PC-3 (cell line): ENCODE results near the gene UBE2QL1.

ENCODE experiments used
- EZH2phosphoT487 ChIP-seq: fragments of 300-600 bp; sonication (generic); IDR thresholded peaks from 2 replicates; pipeline ENCODE4 v1.6.1; 2018; ENCODE audit warnings: mild to moderate bottlenecking, antibody characterized with exemption, low read length, borderline replicate concordance
- TF ChIP-seq, protein P1 (sequence below): fragments of 300-600 bp; sonication (generic); conservative IDR thresholded peaks from 2 replicates; pipeline ENCODE4 v1.5.1; 2017; ENCODE audit warnings: antibody characterized with exemption, low read depth, mild to moderate bottlenecking, low read length

DNA sequence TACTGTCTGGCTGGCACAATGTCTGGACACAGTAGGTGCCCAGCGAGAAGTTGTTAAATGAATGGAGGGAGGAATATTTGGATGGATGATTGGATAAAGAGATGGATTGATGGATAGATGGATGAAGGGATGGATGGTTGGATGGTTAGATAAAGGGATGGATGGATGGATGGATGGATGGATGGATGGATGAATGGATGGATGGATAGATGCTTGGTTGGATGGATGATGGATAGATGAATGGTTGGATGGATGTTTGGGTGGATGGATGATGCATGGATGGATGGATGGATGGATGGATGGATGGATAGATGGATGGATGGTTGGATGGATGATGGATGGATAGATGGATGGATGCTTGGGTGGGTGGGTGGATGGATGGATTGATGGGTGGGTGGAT lies 90.4 kb downstream of the UBE2QL1 start:
- TF ChIP-seq, protein P1, sequence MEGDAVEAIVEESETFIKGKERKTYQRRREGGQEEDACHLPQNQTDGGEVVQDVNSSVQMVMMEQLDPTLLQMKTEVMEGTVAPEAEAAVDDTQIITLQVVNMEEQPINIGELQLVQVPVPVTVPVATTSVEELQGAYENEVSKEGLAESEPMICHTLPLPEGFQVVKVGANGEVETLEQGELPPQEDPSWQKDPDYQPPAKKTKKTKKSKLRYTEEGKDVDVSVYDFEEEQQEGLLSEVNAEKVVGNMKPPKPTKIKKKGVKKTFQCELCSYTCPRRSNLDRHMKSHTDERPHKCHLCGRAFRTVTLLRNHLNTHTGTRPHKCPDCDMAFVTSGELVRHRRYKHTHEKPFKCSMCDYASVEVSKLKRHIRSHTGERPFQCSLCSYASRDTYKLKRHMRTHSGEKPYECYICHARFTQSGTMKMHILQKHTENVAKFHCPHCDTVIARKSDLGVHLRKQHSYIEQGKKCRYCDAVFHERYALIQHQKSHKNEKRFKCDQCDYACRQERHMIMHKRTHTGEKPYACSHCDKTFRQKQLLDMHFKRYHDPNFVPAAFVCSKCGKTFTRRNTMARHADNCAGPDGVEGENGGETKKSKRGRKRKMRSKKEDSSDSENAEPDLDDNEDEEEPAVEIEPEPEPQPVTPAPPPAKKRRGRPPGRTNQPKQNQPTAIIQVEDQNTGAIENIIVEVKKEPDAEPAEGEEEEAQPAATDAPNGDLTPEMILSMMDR, result no peak
- TF ChIP-seq EZH2phosphoT487, result no peak
